H9 (cell line): Measurements from ENCODE around the gene NCBP1. TPM values are rescaled to one million over a fixed set of nuclear protein-coding genes. Genes with fewer than 3 reads are reported as not detected.

ENCODE experiments used
- DNase-seq: peaks from one replicate; pipeline ENCODE4 v3.0.0-alpha.2; 2017
- H2AFZ ChIP-seq: one replicate; pipeline ENCODE4 v1.6.1; 2013; ENCODE audit warnings: mild to moderate bottlenecking, low read length, control low read depth, moderate library complexity
- H2AK5ac ChIP-seq: 2 replicates; pipeline ENCODE4 v1.6.1; 2013; ENCODE audit warnings: low read length, control low read depth, mixed read lengths; ENCODE audit not compliant: insufficient read length
- H2BK120ac ChIP-seq: one replicate; pipeline ENCODE4 v1.6.1; 2013; ENCODE audit warnings: low read depth, mild to moderate bottlenecking, low read length, control low read depth, inconsistent platforms; ENCODE audit not compliant: poor library complexity, severe bottlenecking
- H2BK12ac ChIP-seq: 2 replicates; pipeline ENCODE4 v1.6.1; 2013; ENCODE audit warnings: low read length, control low read depth, mixed read lengths, low read depth; ENCODE audit not compliant: insufficient read length
- H2BK15ac ChIP-seq: 2 replicates; pipeline ENCODE4 v1.6.1; 2013; ENCODE audit warnings: low read depth, low read length, control low read depth
- H2BK20ac ChIP-seq: one replicate; pipeline ENCODE4 v1.6.1; 2013; ENCODE audit warnings: low read depth, mild to moderate bottlenecking, low read length, control low read depth, inconsistent platforms; ENCODE audit not compliant: poor library complexity, severe bottlenecking
- H2BK5ac ChIP-seq: 2 replicates; pipeline ENCODE4 v1.6.1; 2013; ENCODE audit warnings: low read length, control low read depth, mixed read lengths; ENCODE audit not compliant: insufficient read length
- H3K14ac ChIP-seq: 2 replicates; pipeline ENCODE4 v1.6.1; 2013; ENCODE audit warnings: low read length, control low read depth; ENCODE audit not compliant: insufficient read depth
- H3K18ac ChIP-seq: 2 replicates; pipeline ENCODE4 v1.6.1; 2013; ENCODE audit warnings: low read depth, mild to moderate bottlenecking, mixed read lengths, low read length, control low read depth; ENCODE audit not compliant: insufficient read length
- H3K23ac ChIP-seq: 2 replicates; pipeline ENCODE4 v1.6.1; 2013; ENCODE audit warnings: low read length, control low read depth, mixed read lengths, low read depth; ENCODE audit not compliant: insufficient read length
- H3K23me2 ChIP-seq: 2 replicates; pipeline ENCODE4 v1.6.1; 2013; ENCODE audit warnings: low read depth, mild to moderate bottlenecking, mixed read lengths, low read length, control low read depth; ENCODE audit not compliant: insufficient read length, poor library complexity, severe bottlenecking
- H3K27ac ChIP-seq: 2 replicates; pipeline ENCODE4 v1.5.1; 2013; ENCODE audit warnings: low read length, control low read depth, mixed read lengths, low read depth; ENCODE audit not compliant: insufficient read length
- H3K27me3 ChIP-seq: 2 replicates; pipeline ENCODE4 v1.6.1; 2013; ENCODE audit warnings: low read length, control low read depth, inconsistent platforms; ENCODE audit not compliant: insufficient read depth
- H3K4ac ChIP-seq: 2 replicates; pipeline ENCODE4 v1.6.1; 2013; ENCODE audit warnings: low read depth, mild to moderate bottlenecking, control low read depth, inconsistent platforms, low read length, moderate library complexity
- H3K4me1 ChIP-seq: 2 replicates; pipeline ENCODE4 v1.6.1; 2013; ENCODE audit warnings: low read length, control low read depth, inconsistent platforms; ENCODE audit not compliant: insufficient read depth
- H3K4me2 ChIP-seq: 2 replicates; pipeline ENCODE4 v1.6.1; 2013; ENCODE audit warnings: low read length, control low read depth, mixed read lengths; ENCODE audit not compliant: insufficient read length, insufficient read depth
- H3K56ac ChIP-seq: 2 replicates; pipeline ENCODE4 v1.6.1; 2013; ENCODE audit warnings: low read depth, mild to moderate bottlenecking, mixed read lengths, low read length, control low read depth; ENCODE audit not compliant: insufficient read length
- H3K79me1 ChIP-seq: 2 replicates; pipeline ENCODE4 v1.6.1; 2013; ENCODE audit warnings: low read depth, mild to moderate bottlenecking, moderate library complexity, low read length, control low read depth, inconsistent platforms; ENCODE audit not compliant: insufficient read depth, poor library complexity, severe bottlenecking
- H3K79me2 ChIP-seq: 2 replicates; pipeline ENCODE4 v1.6.1; 2013; ENCODE audit warnings: low read length, control low read depth, inconsistent platforms; ENCODE audit not compliant: insufficient read depth
- H3K9ac ChIP-seq: 2 replicates; pipeline ENCODE4 v1.6.1; 2013; ENCODE audit warnings: low read length, control low read depth, mixed read lengths; ENCODE audit not compliant: insufficient read length; ENCODE audit errors: extremely low read depth
- H3K9me3 ChIP-seq: one replicate; pipeline ENCODE4 v1.6.1; 2013; ENCODE audit warnings: low read depth, low read length, inconsistent platforms; ENCODE audit not compliant: control insufficient read depth
- H3T11ph ChIP-seq: one replicate; pipeline ENCODE4 v1.6.1; 2013; ENCODE audit warnings: mild to moderate bottlenecking, low read length, control low read depth, inconsistent platforms
- H4K20me1 ChIP-seq: one replicate; pipeline ENCODE4 v1.6.1; 2013; ENCODE audit not compliant: control insufficient read depth, insufficient read length, insufficient read depth
- H4K5ac ChIP-seq: 2 replicates; pipeline ENCODE4 v1.6.1; 2013; ENCODE audit warnings: low read depth, mild to moderate bottlenecking, mixed read lengths, low read length, control low read depth; ENCODE audit not compliant: insufficient read length
- H4K8ac ChIP-seq: replicated peaks from 2 replicates; pipeline ENCODE4 v1.6.1; 2013; ENCODE audit warnings: low read length, control low read depth, mixed read lengths, low read depth; ENCODE audit not compliant: insufficient read length
- H4K91ac ChIP-seq: 2 replicates; pipeline ENCODE4 v1.6.1; 2013; ENCODE audit warnings: low read depth, mild to moderate bottlenecking, moderate library complexity, mixed read lengths, low read length, control low read depth; ENCODE audit not compliant: insufficient read length
- H3K27ac Mint-ChIP-seq, 3 experiments: 2 replicates in 2 of 3; 3 replicates in 1 of 3; pipeline ENCODE4 v1.8.0; 2020 to 2021; ENCODE audit warnings: mixed read lengths in 3 of 3, mild to moderate bottlenecking in 1 of 3, moderate library complexity in 1 of 3
- H3K27me3 Mint-ChIP-seq: 2 replicates; pipeline ENCODE4 v1.8.0; 2021; ENCODE audit warnings: low read depth, mild to moderate bottlenecking, moderate library complexity, mixed read lengths
- H3K36me3 Mint-ChIP-seq, 3 experiments: 2 replicates in 2 of 3; 3 replicates in 1 of 3; pipeline ENCODE4 v1.8.0; 2020 to 2021; ENCODE audit warnings: low read depth in 3 of 3, mixed read lengths in 3 of 3; ENCODE audit not compliant: insufficient read depth in 1 of 3
- H3K4me1 Mint-ChIP-seq, 2 experiments: 2 replicates each; pipeline ENCODE4 v1.8.0; 2020; ENCODE audit warnings: mixed read lengths in 2 of 2
- H3K4me3 Mint-ChIP-seq, 2 experiments: 2 replicates in 1 of 2; 3 replicates in 1 of 2; pipeline ENCODE4 v1.8.0; 2020 to 2021; ENCODE audit warnings: mild to moderate bottlenecking in 2 of 2, mixed read lengths in 2 of 2, moderate library complexity in 1 of 2
- H3K9me3 Mint-ChIP-seq, 2 experiments: 2 replicates in 1 of 2; 3 replicates in 1 of 2; pipeline ENCODE4 v1.8.0; 2020; ENCODE audit warnings: mild to moderate bottlenecking in 2 of 2, mixed read lengths in 2 of 2, moderate library complexity in 1 of 2
- CTCF ChIP-seq: fragments of 200-600 bp; sonication (generic); conservative IDR thresholded peaks from 3 replicates; pipeline ENCODE4 v1.8.0; 2021; ENCODE audit warnings: antibody characterized with exemption, mild to moderate bottlenecking
- WGBS: extraction: QIAGEN DNeasy Blood & Tissue Kit; methylation state at CpG from one replicate; pipeline ENCODE4 v1.1.7; 2013; ENCODE audit warnings: missing lambda C conversion rate, low lambda C conversion rate, mixed read lengths; ENCODE audit not compliant: insufficient read length; ENCODE audit errors: extremely low coverage; 5-methylcytosine and 5-hydroxymethylcytosine counted together
- total RNA-seq: library from RNA; stranded (reverse); gene quantifications from 2 replicates; pipeline ENCODE4 v1.2.1, GENCODE V29; 2021

Gene NCBP1
- total RNA-seq, 1 experiment from 2014 or later = 55.7 TPM

- Mint-ChIP-seq H3K27ac (no peak overlapping the region), H3K4me1 (peaks cover 6 to 11% of the 10 kb centered on the region in 2 experiments), H3K36me3 (no peaks in the 10 kb centered on the region), H3K9me3 (no peaks in the 10 kb centered on the region), H3K27me3 (peaks cover 43% of the 10 kb centered on the region), H3K4me3 (no peak overlapping the region)
- Histone ChIP-seq H4K91ac (no peak overlapping the region), H3K79me1 (no peaks in the 10 kb centered on the region), H2BK5ac (no peak overlapping the region), H3K4ac (no peak overlapping the region), H3K18ac (no peak overlapping the region), H3K9me3 (no peaks in the 10 kb centered on the region), H2AK5ac (no peak overlapping the region), H2BK15ac (no peak overlapping the region), H2BK120ac (no peak overlapping the region), H3K56ac (no peak overlapping the region), H3K9ac (no peak overlapping the region), H3K23ac (no peak overlapping the region), H2BK20ac (no peak overlapping the region), H3K27ac (no peak overlapping the region), H3T11ph (no peak overlapping the region), H3K27me3 (no peaks in the 10 kb centered on the region), H4K20me1 (no peaks in the 10 kb centered on the region), H3K4me1 (peaks cover 2% of the 10 kb centered on the region; the same call in 1 of the 2 replicates), H3K4me2 (no peak overlapping the region), H2AFZ (no peak overlapping the region), H3K14ac (no peak overlapping the region), H3K79me2 (no peaks in the 10 kb centered on the region), H3K23me2 (no peaks in the 10 kb centered on the region), H2BK12ac (no peak overlapping the region), H4K8ac (no peak overlapping the region), H4K5ac (no peak overlapping the region)
- no peak for TF ChIP-seq CTCF
- no CpG with 5 or more reads among the region's 2 CpGs for WGBS
- no peak for DNase-seq
Observed at GRCh38 chr9:97706246-97706645, 72.6 kb downstream of the NCBP1 start.
